GM12892 (cell line): ENCODE results near the gene CNOT6.

Source experiments
- POLR2A ChIP-seq: IDR thresholded peaks from 2 replicates; pipeline ENCODE4 v1.6.1; 2011; ENCODE audit warnings: low read depth, low read length, control low read depth
- POLR2AphosphoS5 ChIP-seq: IDR thresholded peaks from 2 replicates; pipeline ENCODE4 v1.6.1; 2011; ENCODE audit warnings: low read depth, low read length, control low read depth
- TAF1 ChIP-seq: IDR thresholded peaks from 2 replicates; pipeline ENCODE4 v1.6.1; 2011; ENCODE audit warnings: low read depth, mild to moderate bottlenecking, control low read depth, low read length, borderline replicate concordance

DNA sequence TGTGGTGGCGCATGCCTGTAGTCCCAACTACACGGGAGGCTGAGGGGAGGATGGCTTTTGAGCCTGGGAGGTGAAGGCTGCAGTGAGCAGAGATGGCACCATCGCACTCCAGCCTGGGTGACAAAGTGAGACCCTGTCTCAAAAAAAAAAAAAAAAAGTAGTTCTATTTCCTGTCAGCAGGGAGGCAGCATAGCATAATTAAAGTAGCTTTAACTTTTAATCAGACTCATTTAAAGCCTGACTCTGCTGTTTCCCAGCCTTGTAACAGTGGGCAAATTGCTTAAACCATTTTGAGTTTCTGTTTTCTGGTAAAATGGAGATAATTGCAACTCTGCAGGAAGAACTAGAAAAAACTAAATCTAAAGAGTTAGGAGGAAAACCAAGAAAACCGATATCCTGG, 31.2 kb downstream of the CNOT6 start:
- no peak for TF ChIP-seq POLR2AphosphoS5
- TF ChIP-seq POLR2A = no peak
- TF ChIP-seq TAF1 = no peak
